ENCODE results near the gene TMEM63B. TPM values are rescaled to one million over a fixed set of nuclear protein-coding genes. Genes with fewer than 3 reads are reported as not detected.

TMEM63B gene
- total and polyA plus RNA-seq, 9 of the 15 experiments (the other 6 are each of a cell fraction or from before 2014, with no cell fraction given), result 0.14 to 39.4 (median 14.4) TPM

DNA sequence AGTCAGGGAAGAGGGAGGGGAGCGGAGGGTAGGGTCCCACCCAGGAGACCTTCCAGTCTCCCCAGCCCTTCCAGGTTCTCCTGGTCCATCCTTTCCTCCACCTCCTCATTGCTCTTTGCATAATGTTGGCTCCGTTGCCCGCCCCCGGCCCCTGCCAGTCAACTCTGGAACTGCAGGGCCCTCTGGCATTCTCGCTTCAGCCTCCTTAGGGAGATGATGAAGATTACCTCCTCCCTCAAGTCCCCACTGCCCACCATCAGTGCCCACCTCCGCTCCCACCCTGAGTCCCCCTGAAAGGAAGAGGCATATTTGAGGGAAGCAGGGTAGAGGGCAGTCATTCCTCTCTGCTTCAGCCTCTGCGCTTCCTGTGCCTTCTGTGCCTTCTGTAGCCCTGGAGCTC is 8.5 kb downstream of the TMEM63B start:
- DNase-seq (ENCODE audit: extremely low read depth in 1 of 4, low spot score in 3 of 4), result no peak
- ATAC-seq, result no peak
- POLR2A ChIA-PET, result interaction anchor here (0.5 to 2.6 kb wide), 4 partner anchors 15 to 467 kb away, joined by 3 to 7 read pairs (median 4); partner anchors contain the start of gene HSP90AB1
- Histone ChIP-seq H3K36me3 (ENCODE audit: control insufficient read depth, insufficient read depth, low read length) (peaks cover 65% of the 10 kb centered on the region), H3K9me1 (ENCODE audit: control insufficient read depth, insufficient read depth, low read length) (no peaks in the 10 kb centered on the region), H3K4me3 (no peak overlapping the region), H3K4me2 (ENCODE audit: insufficient read depth, low read length) (no peak overlapping the region), H2AFZ (ENCODE audit: low read depth, low read length) (no peak overlapping the region), H4K20me1 (replicated peaks; ENCODE audit: control insufficient read depth, insufficient read depth, low read length) (no peaks in the 10 kb centered on the region), H3K9ac (ENCODE audit: insufficient read depth in 1 of 2, low read depth in 2 of 2, low read length in 2 of 2) (0 out of 4 replicates have a peak overlapping the region, but pooled peaks of 1 of the 2 experiments have one; percentile 17), H3K4me1 (replicated peaks in 1 of 2; ENCODE audit: control insufficient read depth in 2 of 2, insufficient read depth in 2 of 2, low read length in 2 of 2) (peaks cover 39 to 61% of the 10 kb centered on the region in 2 experiments), H3K27me3 (ENCODE audit: control insufficient read depth in 2 of 2, insufficient read depth in 2 of 2, low read length in 2 of 2) (no peaks in the 10 kb centered on the region), H3K27ac (ENCODE audit: extremely low read depth, low read depth, low read length) (no peak overlapping the region), H3K79me2 (ENCODE audit: control insufficient read depth, insufficient read depth, low read length) (peaks cover 38% of the 10 kb centered on the region), H3K9me3 (replicated peaks; ENCODE audit: control insufficient read depth, insufficient read depth, low read depth, low read length) (no peaks in the 10 kb centered on the region)
- in situ Hi-C loops (cut with MboI) (no loop called here), intact Hi-C loops (cut with micrococcal nuclease) (no loop called here)
- WGBS (ENCODE audit: insufficient coverage, low coverage, missing lambda C conversion rate), result 95% methylated on average over 7 of the region's 7 CpGs
- FAIRE-seq, result no peak
- BruUV-seq (replicated peaks), result no TSS peak
- CTCF ChIA-PET (ENCODE audit: low intra/inter-chr PET ratio), result no interaction called here
- TF ChIP-seq ZNF197 (CRISPR knock-in tag; IDR thresholded peaks at IDR 0.05; ENCODE audit: low read depth) (no peak), GTF2E2 (tag; IDR thresholded peaks at IDR 0.05) (no peak), ZNF75A (CRISPR knock-in tag; IDR thresholded peaks at IDR 0.05) (no peak), ZNF589 (CRISPR knock-in tag; IDR thresholded peaks at IDR 0.05; ENCODE audit: low read depth) (no peak), JUNB (CRISPR knock-in tag; conservative IDR thresholded peaks at IDR 0.05) (no peak), XRCC4 (IDR thresholded peaks at IDR 0.05; ENCODE audit: extremely low read depth, insufficient read depth, insufficient read length) (no peak), SPI1 (IDR thresholded peaks at IDR 0.05; ENCODE audit: borderline replicate concordance, low read depth, low read length) (no peak), RFX5 (IDR thresholded peaks at IDR 0.05; ENCODE audit: low read depth, low read length) (no peak), CLOCK (CRISPR knock-in tag; IDR thresholded peaks at IDR 0.05; ENCODE audit: borderline replicate concordance) (no peak), POLR2AphosphoS5 (IDR thresholded peaks at IDR 0.05; ENCODE audit: control insufficient read depth, insufficient read depth, low read depth, low read length) (no peak), VEZF1 (CRISPR knock-in tag; IDR thresholded peaks at IDR 0.05) (no peak), HDAC2 (IDR thresholded peaks at IDR 0.05) (no peak)
- TF ChIP-seq, protein P1, sequence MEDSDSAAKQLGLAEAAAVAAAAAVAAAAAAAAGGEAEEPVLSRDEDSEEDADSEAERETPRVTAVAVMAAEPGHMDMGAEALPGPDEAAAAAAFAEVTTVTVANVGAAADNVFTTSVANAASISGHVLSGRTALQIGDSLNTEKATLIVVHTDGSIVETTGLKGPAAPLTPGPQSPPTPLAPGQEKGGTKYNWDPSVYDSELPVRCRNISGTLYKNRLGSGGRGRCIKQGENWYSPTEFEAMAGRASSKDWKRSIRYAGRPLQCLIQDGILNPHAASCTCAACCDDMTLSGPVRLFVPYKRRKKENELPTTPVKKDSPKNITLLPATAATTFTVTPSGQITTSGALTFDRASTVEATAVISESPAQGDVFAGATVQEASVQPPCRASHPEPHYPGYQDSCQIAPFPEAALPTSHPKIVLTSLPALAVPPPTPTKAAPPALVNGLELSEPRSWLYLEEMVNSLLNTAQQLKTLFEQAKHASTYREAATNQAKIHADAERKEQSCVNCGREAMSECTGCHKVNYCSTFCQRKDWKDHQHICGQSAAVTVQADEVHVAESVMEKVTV (CRISPR knock-in tag; IDR thresholded peaks at IDR 0.05), result no peak
- TF ChIP-seq, protein P2, sequence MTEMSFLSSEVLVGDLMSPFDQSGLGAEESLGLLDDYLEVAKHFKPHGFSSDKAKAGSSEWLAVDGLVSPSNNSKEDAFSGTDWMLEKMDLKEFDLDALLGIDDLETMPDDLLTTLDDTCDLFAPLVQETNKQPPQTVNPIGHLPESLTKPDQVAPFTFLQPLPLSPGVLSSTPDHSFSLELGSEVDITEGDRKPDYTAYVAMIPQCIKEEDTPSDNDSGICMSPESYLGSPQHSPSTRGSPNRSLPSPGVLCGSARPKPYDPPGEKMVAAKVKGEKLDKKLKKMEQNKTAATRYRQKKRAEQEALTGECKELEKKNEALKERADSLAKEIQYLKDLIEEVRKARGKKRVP (CRISPR knock-in tag; IDR thresholded peaks at IDR 0.05), result no peak
